ENCODE measurements around the gene EYS. TPM values are rescaled to one million over a fixed set of nuclear protein-coding genes. Genes with fewer than 3 reads are reported as not detected.

The EYS gene
- total and polyA plus RNA-seq, 2 of the 8 experiments (the other 6 are each of a cell fraction or from before 2014, with no cell fraction given): 0.05 to 0.13 TPM

- TF ChIP-seq CHD7 (IDR thresholded peaks at IDR 0.05; ENCODE audit: insufficient replicate concordance, low read length) (no peak), POU5F1 (IDR thresholded peaks at IDR 0.05; ENCODE audit: low read depth, low read length) (no peak), CREB1 (IDR thresholded peaks at IDR 0.05) (no peak), HDAC6 (IDR thresholded peaks at IDR 0.05; ENCODE audit: low read depth, low read length) (no peak), ASH2L (IDR thresholded peaks at IDR 0.05; ENCODE audit: low read length) (no peak), CTBP2 (IDR thresholded peaks at IDR 0.05; ENCODE audit: borderline replicate concordance, insufficient read depth, insufficient read length, low read length) (no peak), CEBPB (IDR thresholded peaks at IDR 0.05; ENCODE audit: low read depth, low read length) (no peak), POLR2A (IDR thresholded peaks at IDR 0.05; ENCODE audit: control extremely low read depth in 1 of 2, low read depth in 2 of 2, low read length in 2 of 2) (no peak), BRCA1 (IDR thresholded peaks at IDR 0.05; ENCODE audit: low read depth, low read length) (no peak), ZNF274 (IDR thresholded peaks at IDR 0.05; ENCODE audit: borderline replicate concordance, extremely low read depth, low read length) (no peak), SIN3A (conservative IDR thresholded peaks at IDR 0.05 in 1 of 2, IDR thresholded peaks at IDR 0.05 in 1 of 2; ENCODE audit: low read depth in 1 of 2, low read length in 2 of 2) (no peak)
These were observed 161.1 kb downstream of the EYS start (continued) for GRCh38 chr6:65545920-65546319.

Data from H1 (cell line).